NCI-H460 (cell line): Measurements from ENCODE around the gene DUOXA1. TPM values are rescaled to one million over a fixed set of nuclear protein-coding genes. Genes with fewer than 3 reads are reported as not detected.
A peak's percentile ranks its signal among the peaks of the same experiment; 100 is the strongest.

ENCODE experiments used
- DNase-seq: peaks from one replicate; pipeline ENCODE4 v3.0.0-alpha.2; 2016; ENCODE audit warnings: low read depth; ENCODE audit errors: extremely low read depth
- polyA plus RNA-seq: library from polyadenylated mRNA; depleted of rRNA; stranded (reverse); fragments of >200 nt; gene quantifications from 2 replicates; pipeline ENCODE4 v1.2.3, GENCODE V29; 2014; cell fraction: nucleus; rRNA removed
- total RNA-seq: library from RNA; depleted of rRNA; stranded (reverse); fragments of >200 nt; shearing (Covaris generic); gene quantifications from 2 replicates; pipeline ENCODE4 v1.2.3, GENCODE V29; 2014; rRNA removed

DUOXA1 gene, protein sequence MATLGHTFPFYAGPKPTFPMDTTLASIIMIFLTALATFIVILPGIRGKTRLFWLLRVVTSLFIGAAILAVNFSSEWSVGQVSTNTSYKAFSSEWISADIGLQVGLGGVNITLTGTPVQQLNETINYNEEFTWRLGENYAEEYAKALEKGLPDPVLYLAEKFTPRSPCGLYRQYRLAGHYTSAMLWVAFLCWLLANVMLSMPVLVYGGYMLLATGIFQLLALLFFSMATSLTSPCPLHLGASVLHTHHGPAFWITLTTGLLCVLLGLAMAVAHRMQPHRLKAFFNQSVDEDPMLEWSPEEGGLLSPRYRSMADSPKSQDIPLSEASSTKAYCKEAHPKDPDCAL
- total RNA-seq, result 0.97 and 0.98 TPM in 2 replicates
- not detected in 2 replicates for polyA plus RNA-seq

DNA sequence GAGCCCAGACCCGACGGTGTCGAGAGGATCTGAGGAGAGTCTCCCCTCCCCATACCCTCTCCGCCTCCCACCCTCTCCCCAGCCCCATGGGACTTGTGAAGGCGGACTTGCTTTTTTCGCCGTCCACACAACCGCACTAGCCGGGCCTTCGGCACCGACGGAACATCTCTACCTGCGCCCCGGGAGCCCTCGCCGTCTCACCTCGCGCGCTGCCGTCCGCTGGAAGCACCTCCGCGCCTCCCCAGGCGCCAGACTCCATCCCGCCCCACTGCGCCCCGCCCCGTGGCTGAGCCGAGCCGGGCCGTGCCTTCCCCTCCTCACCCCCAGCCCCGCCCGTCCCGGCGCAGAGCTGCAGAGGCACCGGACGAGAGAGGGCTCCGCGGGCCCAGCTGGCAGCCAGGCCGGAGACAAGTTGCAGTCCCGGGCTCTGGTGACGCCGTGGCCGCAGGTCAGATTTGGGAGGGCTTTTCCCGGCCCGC lies at the start of gene DUOXA1, which contains the start of gene DUOX1:
Gene DUOXA1, minus strand, starts transcription at position 229 of the 479 bp plus-strand sequence. CDS start 6,865 bp downstream, outside the sequence.
Gene DUOX1, plus strand, starts transcription at position 344 of the 479 bp plus-strand sequence. CDS start 1,973 bp downstream, outside the sequence.
- no peak for DNase-seq

DNA sequence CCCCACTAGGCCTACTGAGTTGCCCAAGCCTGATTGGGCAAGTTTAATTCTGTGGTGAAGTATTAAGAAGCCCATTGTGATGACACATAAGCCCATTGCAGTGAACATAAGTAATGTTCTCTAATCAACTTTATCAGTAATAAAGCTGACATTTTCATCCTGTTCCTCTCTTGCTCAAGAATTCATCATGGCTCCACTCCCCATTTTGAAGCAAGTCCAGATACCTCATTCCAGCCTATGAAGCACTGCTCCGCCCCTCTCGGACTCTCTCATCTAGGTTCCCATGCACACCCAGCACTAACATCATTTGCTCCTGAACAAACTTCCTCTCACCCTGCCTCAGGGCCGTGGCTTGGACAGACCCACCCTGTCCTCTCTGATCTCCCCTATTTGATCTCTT lies 47.6 kb upstream of the DUOXA1 start:
- DNase-seq, result no peak

DNA sequence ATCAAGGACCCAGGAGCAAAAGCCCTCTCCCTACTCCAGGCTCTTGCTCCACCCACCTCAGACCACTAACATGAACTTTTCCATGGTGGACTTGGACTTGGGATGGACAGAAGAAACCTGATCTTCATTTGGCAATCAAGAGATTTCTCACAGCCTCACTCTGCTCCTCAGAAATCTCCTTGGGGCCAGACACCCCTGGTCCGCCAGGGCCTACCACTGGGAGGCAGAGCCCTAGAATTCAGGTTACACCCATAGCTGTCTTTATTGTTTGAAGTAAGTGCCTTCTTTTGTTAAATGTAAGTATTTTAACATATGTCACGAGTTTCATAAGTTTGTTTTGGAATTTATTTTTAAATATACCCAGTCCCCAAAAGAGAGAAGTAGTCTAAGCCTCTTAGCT lies 44.9 kb upstream of the DUOXA1 start:
- DNase-seq, result no peak

DNA sequence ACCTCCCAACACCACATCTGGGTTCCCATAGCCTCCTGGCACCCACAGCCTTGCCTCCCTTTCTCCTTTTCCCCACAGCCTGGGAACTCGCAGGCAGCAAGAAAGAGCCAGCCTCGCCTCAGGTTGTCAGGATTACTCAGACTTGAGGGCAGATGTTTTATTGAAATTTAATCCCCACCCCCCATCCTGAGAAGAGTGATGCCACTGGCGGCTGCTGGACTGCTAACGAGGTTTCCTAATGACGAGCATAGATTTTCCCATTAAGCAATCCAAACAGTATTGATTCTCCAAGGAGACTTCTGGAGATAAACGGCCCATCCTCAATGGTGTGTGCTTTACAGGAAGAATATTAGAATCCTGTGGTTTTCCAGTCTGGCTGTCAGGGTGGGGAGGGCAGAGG lies 44.4 kb upstream of the DUOXA1 start:
- DNase-seq, result no peak

DNA sequence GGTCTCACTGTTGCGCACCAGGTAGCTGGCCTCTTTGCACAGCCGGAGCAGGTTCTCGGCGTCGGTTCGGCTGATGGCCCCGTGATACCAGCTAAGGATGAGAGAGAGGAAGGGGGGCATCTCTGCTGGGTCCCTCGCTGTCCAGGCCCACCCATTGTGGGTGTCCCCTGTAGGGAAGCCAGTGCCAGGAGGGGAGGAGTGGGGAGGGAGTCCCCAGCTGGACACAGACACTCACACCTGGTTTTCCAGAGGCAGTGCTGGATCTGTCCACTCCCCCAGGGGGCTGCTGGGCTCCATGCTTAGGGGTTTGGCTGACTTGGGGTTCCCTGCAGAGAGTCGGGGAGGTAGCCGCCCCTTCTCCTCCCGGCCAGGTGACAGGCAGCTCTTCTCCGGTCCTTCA lies 42.2 kb upstream of the DUOXA1 start:
- no peak for DNase-seq

DNA sequence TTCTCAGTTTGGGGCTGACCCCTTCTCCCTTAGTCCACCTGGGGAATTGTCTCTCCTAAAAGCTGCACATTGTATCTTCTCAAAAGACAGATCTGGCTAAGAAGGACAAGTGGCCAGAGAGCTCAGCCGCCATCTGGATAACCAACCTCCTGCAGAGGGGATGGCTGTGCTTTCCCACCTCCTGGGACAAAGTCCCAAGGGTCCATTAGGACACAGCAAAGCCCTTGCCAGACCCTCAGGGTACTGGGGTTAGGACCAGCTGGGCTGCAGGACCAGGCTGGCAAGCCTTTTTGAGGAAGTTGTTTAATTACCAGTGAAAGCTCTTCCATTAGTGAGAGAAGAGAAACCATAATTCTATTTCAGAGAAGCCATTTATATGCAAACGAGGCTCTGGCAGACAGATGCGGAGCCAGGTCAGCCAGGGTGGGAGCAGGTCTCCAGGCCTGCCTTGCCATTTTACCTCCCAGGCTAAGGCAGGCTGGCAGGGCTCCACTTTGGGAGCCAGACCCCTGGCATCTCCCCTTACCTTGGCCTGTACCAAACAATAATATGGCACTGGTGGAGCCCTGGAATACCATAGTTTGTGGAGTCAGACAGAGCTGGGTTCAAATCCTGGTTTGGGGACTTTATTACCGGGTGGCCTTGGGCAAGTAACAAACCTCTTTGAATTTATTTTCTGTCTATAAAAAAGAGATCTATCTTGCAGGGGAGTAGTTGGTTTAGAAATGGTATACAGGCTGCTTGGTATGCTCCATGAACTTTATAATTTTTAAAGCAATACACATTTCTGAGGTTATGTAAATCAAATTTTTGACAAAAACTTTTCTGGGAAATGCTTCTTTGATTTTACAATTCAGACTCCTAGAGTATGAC lies 40.2 kb upstream of the DUOXA1 start:
- no peak for DNase-seq

DNA sequence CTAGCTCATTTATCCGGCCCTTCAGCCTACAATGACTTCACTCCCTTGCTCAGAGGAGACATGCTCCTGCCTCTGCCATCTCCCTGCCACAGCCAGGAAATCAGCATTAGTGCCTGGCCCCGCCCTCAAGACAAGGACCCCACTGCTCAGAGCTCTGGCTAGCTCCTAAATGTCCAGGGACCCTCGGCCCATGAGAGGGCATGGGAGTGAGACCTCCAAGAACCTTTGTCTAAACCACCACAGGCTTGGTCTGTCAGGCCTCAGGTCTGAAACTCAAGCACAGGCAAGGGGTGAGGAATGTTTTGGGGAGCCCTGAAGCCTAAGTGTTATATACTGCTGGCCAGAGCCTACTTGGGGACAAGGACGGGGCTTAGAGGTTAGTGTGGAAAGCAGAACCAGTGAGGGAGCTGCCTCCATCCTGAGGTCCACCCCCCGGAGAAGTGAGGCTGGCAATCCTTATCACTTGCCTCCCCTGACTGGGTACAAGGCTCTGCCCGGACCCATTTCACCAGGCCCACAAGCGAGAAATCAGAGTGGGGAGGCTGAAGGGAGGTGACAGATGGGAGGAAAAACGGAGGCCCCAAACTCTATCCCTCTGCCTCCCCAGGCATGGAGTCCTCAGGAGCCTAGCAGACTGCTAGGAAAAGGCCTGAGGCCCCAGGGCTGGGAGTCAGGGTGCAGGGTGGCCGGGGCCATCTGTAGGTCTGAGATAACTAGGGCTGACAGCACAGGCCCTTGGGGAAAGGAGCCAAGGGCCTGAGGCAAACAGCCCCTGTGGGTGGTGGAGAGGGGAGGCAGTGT lies 39.3 kb upstream of the DUOXA1 start:
- no peak for DNase-seq

DNA sequence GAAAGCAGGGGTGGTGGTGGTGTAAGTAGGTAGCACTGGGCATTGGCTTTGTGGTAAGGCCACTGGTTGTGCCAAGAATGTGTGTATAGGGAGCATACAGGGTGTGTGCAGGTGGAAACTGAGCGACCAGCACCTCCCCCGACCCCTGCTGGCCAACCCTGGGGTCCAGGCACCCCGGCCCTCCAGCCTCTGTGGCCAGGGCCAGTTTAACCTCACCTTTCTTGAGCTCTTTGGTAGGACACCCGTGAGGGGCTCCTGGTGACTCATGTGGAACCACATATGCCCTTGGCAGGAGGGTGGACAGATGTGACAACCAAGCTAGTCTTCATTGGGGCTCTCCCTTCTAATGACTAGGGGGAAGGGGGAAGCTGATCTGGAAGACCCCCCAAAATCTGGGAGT lies 38.6 kb upstream of the DUOXA1 start:
- no peak for DNase-seq

DNA sequence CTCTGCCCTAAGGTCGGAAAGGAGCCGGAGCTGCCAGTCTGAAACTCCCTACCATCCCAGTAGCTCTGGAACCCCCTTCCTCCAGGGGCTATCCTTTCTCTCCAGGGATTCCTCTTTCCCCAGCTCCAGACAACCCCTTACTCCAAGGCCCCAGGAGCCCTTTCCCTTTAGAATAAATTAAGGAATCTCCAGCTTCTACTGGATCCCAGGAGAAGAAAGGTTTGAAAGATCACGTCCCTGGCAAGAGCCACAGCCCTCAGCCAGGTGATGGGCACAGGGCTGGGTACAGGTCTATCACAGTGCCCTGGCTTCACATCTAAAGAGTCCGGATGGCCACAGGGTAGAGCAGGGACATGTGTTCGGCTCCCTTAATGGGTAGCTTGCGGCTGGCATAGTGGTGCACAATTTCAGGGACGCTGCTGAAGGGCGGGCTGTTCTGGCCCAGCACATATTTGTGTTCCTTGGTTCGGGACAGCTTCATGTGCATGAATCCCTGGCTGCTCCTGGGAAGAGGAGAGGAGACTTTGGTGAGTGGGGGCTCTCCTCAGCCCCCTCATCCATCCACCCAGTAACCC lies 38.0 kb upstream of the DUOXA1 start:
- no peak for DNase-seq

DNA sequence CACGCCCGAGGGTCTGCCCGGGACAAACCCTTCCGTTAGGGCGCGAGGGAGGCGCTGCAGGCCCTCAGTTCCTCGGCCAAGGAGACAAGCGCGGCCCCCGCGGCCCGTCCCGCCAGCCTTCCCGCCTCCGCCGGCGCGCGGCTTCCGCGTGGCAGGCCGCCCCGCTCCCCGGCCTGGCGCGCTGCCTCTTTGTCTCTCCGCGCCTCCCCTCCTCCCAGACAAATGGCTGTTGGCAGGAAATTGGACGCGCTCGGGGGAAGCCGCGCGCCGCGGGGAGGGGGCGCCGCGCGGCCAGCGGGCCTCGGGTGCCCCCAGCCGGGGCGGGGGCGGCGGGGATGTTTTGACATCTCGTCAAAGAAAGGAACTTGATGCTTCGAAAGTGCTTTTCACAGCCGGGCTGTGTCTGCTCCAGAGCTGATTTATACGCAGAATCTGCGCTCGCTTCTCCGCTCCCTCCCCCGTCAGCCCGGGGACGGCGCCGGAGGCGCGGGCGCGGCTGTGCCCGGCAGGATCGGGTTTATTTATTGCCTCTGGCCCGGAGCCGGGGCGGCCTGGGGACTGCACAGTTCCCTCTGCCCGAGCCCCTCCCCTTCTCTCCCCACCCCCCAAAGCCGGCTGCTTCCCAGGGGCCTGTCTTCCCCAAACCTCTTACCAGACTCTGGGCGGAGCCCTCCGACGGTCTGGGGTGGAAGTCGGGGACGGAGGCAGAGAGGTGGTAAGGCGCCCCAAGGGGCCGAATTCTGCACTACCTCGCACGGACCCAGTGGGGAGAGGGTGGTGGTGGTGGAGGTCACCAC lies 37.4 kb upstream of the DUOXA1 start:
- peak; percentile 83 for DNase-seq

DNA sequence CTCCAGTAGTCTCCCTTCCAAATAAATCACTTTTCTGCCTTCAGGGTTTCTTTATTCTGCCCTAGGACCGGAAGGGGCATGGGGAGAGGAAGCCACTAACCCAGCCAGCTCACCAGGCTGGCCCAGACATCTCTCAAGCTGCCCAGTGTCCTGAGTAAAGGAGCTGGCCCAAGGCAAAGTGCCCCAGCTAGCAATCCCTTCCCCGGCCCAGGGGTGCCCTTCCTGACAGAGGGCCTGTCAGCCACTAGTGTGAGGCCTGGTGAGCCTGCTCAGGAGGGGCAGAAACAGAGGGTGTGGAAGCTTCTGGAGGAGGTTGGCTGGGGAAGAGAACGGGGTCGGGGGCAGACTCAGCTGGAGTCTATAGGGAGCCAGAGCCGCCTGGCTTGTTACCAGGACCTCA lies 35.9 kb upstream of the DUOXA1 start:
- DNase-seq, result no peak

DNA sequence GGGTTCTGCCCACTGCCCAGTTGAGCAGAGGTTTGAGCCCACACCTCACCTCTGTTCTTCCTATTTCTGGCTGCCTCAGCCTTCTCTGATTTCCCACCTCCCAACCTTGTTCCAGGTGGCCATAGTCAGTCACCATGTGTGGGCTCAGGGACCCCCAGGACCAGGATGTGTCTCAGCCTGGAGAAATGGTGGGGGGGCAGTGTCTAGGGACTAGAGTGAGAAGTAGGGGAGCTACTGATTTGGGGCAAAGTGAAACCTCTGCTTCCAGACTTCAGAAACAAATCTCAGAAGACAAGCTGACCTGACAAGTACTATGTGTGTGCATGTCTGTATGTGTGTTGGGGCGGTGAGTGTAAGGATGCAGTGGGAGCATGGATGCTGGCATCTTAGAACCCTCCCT lies 35.2 kb upstream of the DUOXA1 start:
- no peak for DNase-seq

DNA sequence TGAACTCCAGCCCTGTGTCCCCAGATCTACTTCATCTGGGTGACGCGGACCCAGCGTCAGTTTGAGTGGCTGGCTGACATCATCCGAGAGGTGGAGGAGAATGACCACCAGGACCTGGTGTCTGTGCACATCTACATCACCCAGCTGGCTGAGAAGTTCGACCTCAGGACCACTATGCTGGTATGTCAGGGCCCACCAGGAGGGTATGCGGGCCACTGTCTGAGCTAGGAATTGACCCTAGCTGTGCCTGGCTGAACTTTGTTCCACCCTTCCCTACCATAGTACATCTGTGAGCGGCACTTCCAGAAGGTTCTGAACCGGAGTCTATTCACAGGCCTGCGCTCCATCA lies 33.8 kb upstream of the DUOXA1 start:
- no peak for DNase-seq

DNA sequence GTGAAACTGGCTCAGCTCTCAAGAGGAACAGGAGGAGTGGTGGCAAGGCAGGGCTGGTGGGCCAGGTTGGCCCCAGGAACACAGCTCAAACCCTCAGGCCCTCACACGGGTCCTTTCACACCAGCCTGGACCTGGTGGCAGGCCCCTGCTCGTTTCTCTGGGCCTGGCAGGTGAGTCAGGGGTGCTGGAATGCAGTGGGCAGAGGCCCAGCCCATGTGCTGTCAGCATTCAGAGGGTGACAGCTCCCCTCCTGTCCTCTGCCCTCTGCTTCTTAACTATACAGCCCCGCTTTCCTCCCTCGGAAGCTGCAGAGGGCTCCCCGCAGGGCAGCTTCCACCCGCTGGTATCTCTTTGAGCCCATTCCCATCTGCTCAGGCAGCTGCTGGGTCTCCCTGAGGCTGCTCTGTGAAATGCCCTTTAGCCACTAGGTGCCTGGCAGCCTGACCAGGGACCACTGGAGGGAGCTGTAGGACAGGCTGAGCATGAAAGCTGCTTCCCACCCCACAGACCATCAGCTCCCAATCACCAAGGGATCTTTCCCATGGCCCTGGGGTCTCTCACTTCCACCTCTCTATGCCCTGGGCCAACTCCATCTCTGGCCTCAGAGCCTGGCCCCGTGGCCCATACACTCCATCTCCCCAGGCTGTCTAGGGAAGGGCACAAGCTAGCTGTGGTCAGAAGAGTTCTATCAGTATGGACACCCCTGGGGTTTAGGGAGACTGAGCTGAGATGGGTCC lies 33.3 kb upstream of the DUOXA1 start:
- peak; percentile 73 for DNase-seq

DNA sequence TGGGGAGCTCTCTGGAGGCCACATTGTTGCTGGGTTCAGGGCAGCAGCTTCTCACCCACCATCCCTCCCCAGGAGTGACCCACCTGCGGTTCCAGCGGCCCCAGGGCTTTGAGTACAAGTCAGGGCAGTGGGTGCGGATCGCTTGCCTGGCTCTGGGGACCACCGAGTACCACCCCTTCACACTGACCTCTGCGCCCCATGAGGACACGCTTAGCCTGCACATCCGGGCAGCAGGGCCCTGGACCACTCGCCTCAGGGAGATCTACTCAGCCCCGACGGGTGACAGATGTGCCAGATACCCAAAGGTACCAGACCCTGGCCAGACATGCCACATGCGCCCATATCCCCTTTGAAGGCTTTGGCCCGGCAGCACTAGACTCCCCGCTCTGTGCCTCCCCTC lies 32.0 kb upstream of the DUOXA1 start:
- DNase-seq, result no peak

DNA sequence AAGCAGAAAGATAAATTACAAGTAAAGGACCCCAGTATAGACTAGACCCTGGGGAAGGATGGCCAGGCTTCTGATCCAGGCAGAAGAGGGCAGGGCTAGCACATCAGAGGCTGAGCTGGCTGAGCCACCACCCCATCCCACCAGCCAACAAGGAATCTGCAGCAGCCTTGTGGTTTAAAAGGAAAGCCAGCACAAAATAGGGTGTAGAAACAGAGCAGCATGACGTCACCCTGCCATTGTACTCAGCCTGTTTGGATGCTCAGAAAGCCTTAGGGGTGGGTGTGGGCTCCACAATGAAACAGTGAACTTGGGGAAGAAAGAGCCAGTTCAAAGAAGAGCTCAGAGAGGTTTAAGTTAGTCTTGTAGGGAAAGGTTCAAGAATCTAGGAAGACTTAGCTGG lies 28.3 kb upstream of the DUOXA1 start:
- DNase-seq, result no peak

DNA sequence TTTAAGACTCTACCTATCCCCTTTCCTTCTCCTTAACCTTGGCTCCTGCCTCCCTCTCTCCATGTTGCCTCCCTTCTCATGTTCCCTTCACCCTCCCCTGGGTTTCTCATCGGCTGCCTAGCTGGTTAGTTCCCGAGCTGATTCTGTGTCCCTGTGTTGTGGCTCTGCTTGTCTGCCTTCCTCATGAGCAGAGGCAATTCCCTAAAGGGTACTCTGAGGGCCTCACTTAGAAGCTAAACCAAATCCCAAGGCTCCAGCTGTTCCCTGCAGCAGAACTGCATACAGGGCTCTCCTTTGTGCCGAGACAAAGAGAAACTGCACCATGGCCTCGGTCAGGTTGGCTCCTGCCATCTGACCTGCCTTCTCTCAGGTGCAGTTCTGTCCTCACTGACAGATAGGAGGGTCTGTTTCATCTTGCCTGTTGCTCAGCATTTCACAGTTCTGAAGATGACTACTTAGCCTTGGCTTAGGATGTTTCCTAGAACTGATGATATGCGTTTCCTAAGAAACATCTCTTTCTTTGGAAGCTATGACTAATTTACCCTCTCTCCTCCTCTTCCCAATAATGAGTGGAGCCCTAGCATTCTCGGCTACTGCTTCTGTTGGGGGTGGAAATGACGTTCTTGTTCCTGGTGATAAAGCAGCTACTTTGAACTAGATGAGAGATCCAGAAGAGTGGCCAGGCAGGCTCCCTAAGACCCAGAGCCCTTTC lies 27.2 kb upstream of the DUOXA1 start:
- no peak for DNase-seq

DNA sequence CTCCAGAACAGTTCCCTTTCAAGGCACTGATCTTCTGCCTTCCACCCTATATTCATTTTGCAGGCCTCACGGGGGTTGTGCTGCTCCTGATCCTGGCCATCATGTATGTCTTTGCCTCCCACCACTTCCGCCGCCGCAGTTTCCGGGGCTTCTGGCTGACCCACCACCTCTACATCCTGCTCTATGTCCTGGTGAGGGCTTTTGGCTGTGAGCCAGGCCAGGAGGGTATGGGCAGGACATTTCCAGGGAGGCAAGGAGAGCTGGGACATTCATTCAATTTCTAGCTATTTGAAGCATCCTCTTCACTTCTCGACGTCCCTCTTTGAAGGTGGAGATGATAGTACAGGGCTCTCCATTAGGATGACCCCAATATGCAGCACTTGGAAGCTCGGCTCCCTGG lies 26.1 kb upstream of the DUOXA1 start:
- no peak for DNase-seq
